Activated T-cell treated with anti-CD3 and anti-CD28 coated beads, Interleukin-2, amount 50 U/mL, for 72 hours (primary cell): ENCODE data around the gene POLA1. TPM values are rescaled to one million over a fixed set of nuclear protein-coding genes. Genes with fewer than 3 reads are reported as not detected.
A peak's percentile ranks its signal among the peaks of the same experiment; 100 is the strongest.

Source experiments
- ATAC-seq, 2 donors: fragments of 150-1000 bp; cut with Tn5 transposase; replicated peaks in 1 of 2; 2 replicates each; pipeline ENCODE4 v1.10.0; 2021; ENCODE audit warnings: moderate library complexity in 2 of 2, mild to moderate bottlenecking in 1 of 2
- DNase-seq, 2 donors: peaks; one replicate each; pipeline ENCODE4 v3.0.0; 2021 to 2022; ENCODE audit warnings: mixed read lengths in 1 of 2
- H3K27ac Mint-ChIP-seq: one replicate; pipeline ENCODE4 v1.8.0; 2022; ENCODE audit warnings: mild to moderate bottlenecking, moderate library complexity, mixed read lengths
- H3K27me3 Mint-ChIP-seq: one replicate; pipeline ENCODE4 v1.8.0; 2022; ENCODE audit warnings: low read depth, mixed read lengths
- H3K36me3 Mint-ChIP-seq, 2 donors: one replicate each; pipeline ENCODE4 v1.8.0; 2022; ENCODE audit warnings: mixed read lengths in 2 of 2, mild to moderate bottlenecking in 1 of 2; ENCODE audit not compliant: insufficient read depth in 2 of 2
- H3K4me1 Mint-ChIP-seq: one replicate; pipeline ENCODE4 v1.8.0; 2022; ENCODE audit warnings: low read depth, mixed read lengths
- H3K4me3 Mint-ChIP-seq, 2 donors: one replicate each; pipeline ENCODE4 v1.8.0; 2022; ENCODE audit warnings: mild to moderate bottlenecking in 2 of 2, mixed read lengths in 2 of 2, moderate library complexity in 2 of 2
- H3K9me3 Mint-ChIP-seq, 2 donors: one replicate each; pipeline ENCODE4 v1.8.0; 2022; ENCODE audit warnings: mixed read lengths in 2 of 2
- total RNA-seq, 2 donors: library from RNA; stranded (reverse); gene quantifications; one replicate each; pipeline ENCODE4 v1.2.3, GENCODE V29; 2022

Gene POLA1
- total RNA-seq, 2 donors from 2014 or later = 26.7 to 29.9 TPM

- Mint-ChIP-seq H3K4me3 (no peak overlapping the region), H3K4me1 (peaks cover 5% of the 10 kb centered on the region), H3K27me3 (no peaks in the 10 kb centered on the region), H3K9me3 (no peaks in the 10 kb centered on the region), H3K36me3 (peaks cover 0 to 1% of the 10 kb centered on the region in 2 donors), H3K27ac (no peak overlapping the region)
- DNase-seq (no peak), ATAC-seq (no peak)
Observed at GRCh38 chrX:24983931-24984330, 290.2 kb downstream of the POLA1 start.

DNA sequence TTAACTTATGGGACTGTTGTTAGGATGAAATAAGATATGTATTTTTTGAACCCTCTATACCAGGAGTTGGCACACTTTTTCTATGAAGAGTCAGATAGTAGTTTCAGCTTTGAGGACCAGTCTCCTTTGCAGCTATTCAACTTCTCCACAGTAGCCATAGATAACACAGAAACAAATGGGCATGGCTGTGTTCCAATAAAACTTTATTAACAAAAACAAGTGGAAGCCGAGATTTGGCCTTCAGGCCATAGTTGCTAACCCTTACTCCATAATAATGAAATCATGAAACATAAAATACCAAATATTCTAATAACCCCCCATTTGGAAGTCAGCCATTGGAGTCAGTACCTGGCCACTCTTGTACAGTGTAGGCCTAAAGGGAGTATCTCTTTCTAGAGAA is 291.4 kb downstream of the POLA1 start:
- H3K9me3 Mint-ChIP-seq = no peaks in the 10 kb centered on the region
- peaks cover 5% of the 10 kb centered on the region for H3K4me1 Mint-ChIP-seq
- DNase-seq = no peak
- H3K27me3 Mint-ChIP-seq = no peaks in the 10 kb centered on the region
- no peak for ATAC-seq
- peaks cover 0 to 1% of the 10 kb centered on the region in 2 donors for H3K36me3 Mint-ChIP-seq
- H3K27ac Mint-ChIP-seq = no peak overlapping the region
- H3K4me3 Mint-ChIP-seq = no peak overlapping the region

- Mint-ChIP-seq H3K36me3 (peaks cover 1 to 4% of the 10 kb centered on the region in 2 donors), H3K27ac (no peak overlapping the region), H3K27me3 (peaks cover 11% of the 10 kb centered on the region), H3K4me1 (no peaks in the 10 kb centered on the region), H3K4me3 (no peak overlapping the region), H3K9me3 (no peaks in the 10 kb centered on the region)
- ATAC-seq (no peak), DNase-seq (no peak)
Observed at GRCh38 chrX:24987731-24988130, 294.0 kb downstream of the POLA1 start.

GRCh38 chrX:24988314-24988713 is 294.6 kb downstream of the POLA1 start:
- no peak overlapping the region for H3K4me3 Mint-ChIP-seq
- H3K36me3 Mint-ChIP-seq = peaks cover 1 to 4% of the 10 kb centered on the region in 2 donors
- no peak for ATAC-seq
- H3K9me3 Mint-ChIP-seq = no peaks in the 10 kb centered on the region
- no peak overlapping the region for H3K27ac Mint-ChIP-seq
- peaks cover 17% of the 10 kb centered on the region for H3K27me3 Mint-ChIP-seq
- DNase-seq = no peak
- H3K4me1 Mint-ChIP-seq = no peaks in the 10 kb centered on the region

- H3K27ac Mint-ChIP-seq = no peak overlapping the region
- no peaks in the 10 kb centered on the region for H3K4me1 Mint-ChIP-seq
- no peak overlapping the region for H3K4me3 Mint-ChIP-seq
- peaks cover 17% of the 10 kb centered on the region for H3K27me3 Mint-ChIP-seq
- DNase-seq = no peak
- no peak for ATAC-seq
- H3K9me3 Mint-ChIP-seq = no peaks in the 10 kb centered on the region
- peaks cover 1 to 6% of the 10 kb centered on the region in 2 donors for H3K36me3 Mint-ChIP-seq
Observed at GRCh38 chrX:24990535-24990934, 296.8 kb downstream of the POLA1 start.

DNA sequence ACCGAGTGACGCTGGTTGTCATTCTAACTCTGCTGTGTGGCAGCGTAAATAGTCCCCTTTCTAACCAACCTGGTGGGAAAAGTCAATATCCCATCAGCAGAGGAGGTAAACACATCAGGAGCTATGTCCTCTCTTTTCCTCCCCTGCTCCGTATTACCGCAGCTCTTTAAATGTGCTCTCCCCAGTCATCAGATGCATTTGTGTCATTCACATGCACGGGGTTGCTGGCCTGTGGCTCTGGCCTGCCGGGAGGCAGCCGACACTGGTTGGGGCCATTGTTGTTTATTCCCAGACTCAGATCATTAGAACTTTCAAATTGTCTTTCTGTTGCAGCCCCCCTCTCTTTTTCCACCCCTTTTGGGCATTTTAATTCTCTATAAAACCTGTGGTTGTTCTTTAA is 300.2 kb downstream of the POLA1 start:
- Mint-ChIP-seq H3K36me3 (peaks cover 0 to 6% of the 10 kb centered on the region in 2 donors), H3K9me3 (no peaks in the 10 kb centered on the region), H3K4me1 (no peaks in the 10 kb centered on the region), H3K27ac (no peak overlapping the region), H3K27me3 (peaks cover 17% of the 10 kb centered on the region), H3K4me3 (no peak overlapping the region)
- no peak for DNase-seq
- no peak for ATAC-seq

GRCh38 chrX:24996096-24996709 is 302.5 kb downstream of the POLA1 start:
- ATAC-seq (no peak), DNase-seq (no peak)
- no peak overlapping the region for H3K4me3 Mint-ChIP-seq
- H3K4me1 Mint-ChIP-seq = no peaks in the 10 kb centered on the region
- peaks cover 12% of the 10 kb centered on the region for H3K27me3 Mint-ChIP-seq
- peaks cover 0 to 8% of the 10 kb centered on the region in 2 donors for H3K36me3 Mint-ChIP-seq
- no peaks in the 10 kb centered on the region for H3K9me3 Mint-ChIP-seq
- no peak overlapping the region for H3K27ac Mint-ChIP-seq

DNA sequence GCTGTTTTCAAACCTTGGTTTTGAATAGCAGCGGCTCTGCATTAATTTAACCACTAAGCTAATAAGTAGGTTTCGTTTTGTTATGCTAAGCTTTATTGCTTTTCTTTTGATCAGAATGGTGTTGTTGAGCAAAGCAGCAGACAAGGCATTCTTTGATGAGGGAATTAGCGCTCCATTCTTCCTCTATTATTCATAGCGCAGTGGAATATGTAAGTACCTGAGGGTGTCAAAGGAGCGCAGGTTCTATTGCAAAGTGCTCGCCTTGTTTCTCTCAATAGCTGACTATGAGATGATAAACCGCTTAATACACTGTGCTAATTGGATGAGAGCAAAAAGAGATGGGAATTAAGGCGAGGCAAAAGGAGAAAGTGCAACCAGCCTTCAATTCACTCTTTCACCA is 305.8 kb downstream of the POLA1 start:
- ATAC-seq = no peak
- Mint-ChIP-seq H3K36me3 (peaks cover 2 to 7% of the 10 kb centered on the region in 2 donors), H3K4me3 (no peak overlapping the region), H3K4me1 (peaks cover 13% of the 10 kb centered on the region), H3K9me3 (no peaks in the 10 kb centered on the region), H3K27me3 (peaks cover 25% of the 10 kb centered on the region), H3K27ac (no peak overlapping the region)
- no peak for DNase-seq

DNA sequence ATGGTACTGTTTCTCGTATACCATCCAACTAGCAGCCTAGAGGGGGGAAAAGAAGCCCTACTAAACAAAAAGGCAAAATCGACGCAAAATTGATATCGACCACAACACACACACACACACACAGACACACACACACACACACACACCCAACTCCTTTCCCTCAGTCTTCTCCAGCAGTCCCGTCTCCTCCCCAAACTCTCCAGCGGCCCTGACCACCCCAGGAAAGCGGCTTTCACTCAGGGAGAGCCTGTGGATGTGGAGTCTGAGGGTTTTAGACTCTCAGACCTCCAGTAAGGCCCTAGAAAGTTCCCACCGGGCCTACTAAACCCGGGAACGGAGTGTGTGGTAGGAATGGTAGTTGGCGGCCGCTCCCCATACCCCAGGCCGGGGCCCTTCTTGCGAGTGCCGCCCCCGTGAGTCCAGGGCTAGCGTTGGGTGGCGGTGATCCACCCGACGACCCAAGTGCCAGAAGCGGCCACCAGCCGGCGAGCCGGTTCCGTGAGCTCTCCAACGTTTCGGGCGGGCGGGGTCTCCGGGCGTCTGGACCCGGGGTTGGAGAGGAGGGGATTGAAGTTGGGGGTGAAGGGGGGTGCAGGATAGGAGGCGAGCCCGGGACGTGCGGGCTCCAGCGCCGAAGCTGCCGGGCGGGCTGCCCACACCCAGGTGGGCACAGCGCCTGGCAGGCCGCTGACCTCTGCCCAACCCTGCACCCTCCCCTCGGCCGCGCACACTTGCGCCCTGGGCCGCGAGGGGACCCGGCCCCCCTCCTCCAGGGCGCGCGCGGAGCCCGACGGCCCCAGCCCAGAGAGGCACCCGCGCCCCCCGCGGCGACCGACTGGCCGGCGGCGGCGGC is 308.3 kb downstream of the POLA1 start:
- Mint-ChIP-seq H3K4me1 (peaks cover 23% of the 10 kb centered on the region), H3K27ac (no peak overlapping the region), H3K4me3 (no peak overlapping the region), H3K36me3 (peaks cover 2 to 4% of the 10 kb centered on the region in 2 donors), H3K9me3 (no peaks in the 10 kb centered on the region), H3K27me3 (peaks cover 41% of the 10 kb centered on the region)
- DNase-seq (no peak), ATAC-seq (no peak)

- Mint-ChIP-seq H3K4me3 (peak overlapping the region; percentile 79 to 84), H3K4me1 (peaks cover 23% of the 10 kb centered on the region), H3K36me3 (peaks cover 2 to 4% of the 10 kb centered on the region in 2 donors), H3K27ac (no peak overlapping the region), H3K27me3 (peaks cover 42% of the 10 kb centered on the region), H3K9me3 (no peaks in the 10 kb centered on the region)
- ATAC-seq (no peak), DNase-seq (no peak)
Observed at GRCh38 chrX:25002661-25003020, 308.9 kb downstream of the POLA1 start.

GRCh38 chrX:25003066-25003849 is 309.5 kb downstream of the POLA1 start:
- DNase-seq (no peak), ATAC-seq (peak in 1 of 2 donors; percentile 24)
- peak overlapping the region; percentile 94 for H3K27ac Mint-ChIP-seq

GRCh38 chrX:25004040-25004439 is 310.3 kb downstream of the POLA1 start:
- Mint-ChIP-seq H3K27me3 (peaks cover 55% of the 10 kb centered on the region), H3K4me1 (peaks cover 23% of the 10 kb centered on the region)
- no peak for DNase-seq

More at GRCh38 chrX:25003066-25003849, 309.5 kb downstream of the POLA1 start:
- H3K9me3 Mint-ChIP-seq = no peaks in the 10 kb centered on the region
- peaks cover 48% of the 10 kb centered on the region for H3K27me3 Mint-ChIP-seq
- H3K4me3 Mint-ChIP-seq = peak overlapping the region; percentile 79 to 84
- H3K4me1 Mint-ChIP-seq = peaks cover 23% of the 10 kb centered on the region
- H3K36me3 Mint-ChIP-seq = peaks cover 2 to 4% of the 10 kb centered on the region in 2 donors

GRCh38 chrX:25004485-25005032 is 310.8 kb downstream of the POLA1 start:
- Mint-ChIP-seq H3K4me1 (peaks cover 23% of the 10 kb centered on the region), H3K9me3 (no peaks in the 10 kb centered on the region), H3K27ac (no peak overlapping the region), H3K4me3 (peak overlapping the region; percentile 76 to 78), H3K36me3 (peaks cover 2 to 4% of the 10 kb centered on the region in 2 donors), H3K27me3 (peaks cover 60% of the 10 kb centered on the region)
- DNase-seq = no peak
- ATAC-seq = peak; percentile 37 to 44

More at GRCh38 chrX:25004040-25004439, 310.3 kb downstream of the POLA1 start:
- ATAC-seq = no peak
- Mint-ChIP-seq H3K27ac (peak overlapping the region; percentile 92), H3K9me3 (no peaks in the 10 kb centered on the region), H3K4me3 (peak overlapping the region; percentile 76 to 78), H3K36me3 (peaks cover 2 to 4% of the 10 kb centered on the region in 2 donors)
